ENCODE measurements around the gene SEC61A2.
A peak's percentile ranks its signal among the peaks of the same experiment; 100 is the strongest.

The SEC61A2 gene

DNA sequence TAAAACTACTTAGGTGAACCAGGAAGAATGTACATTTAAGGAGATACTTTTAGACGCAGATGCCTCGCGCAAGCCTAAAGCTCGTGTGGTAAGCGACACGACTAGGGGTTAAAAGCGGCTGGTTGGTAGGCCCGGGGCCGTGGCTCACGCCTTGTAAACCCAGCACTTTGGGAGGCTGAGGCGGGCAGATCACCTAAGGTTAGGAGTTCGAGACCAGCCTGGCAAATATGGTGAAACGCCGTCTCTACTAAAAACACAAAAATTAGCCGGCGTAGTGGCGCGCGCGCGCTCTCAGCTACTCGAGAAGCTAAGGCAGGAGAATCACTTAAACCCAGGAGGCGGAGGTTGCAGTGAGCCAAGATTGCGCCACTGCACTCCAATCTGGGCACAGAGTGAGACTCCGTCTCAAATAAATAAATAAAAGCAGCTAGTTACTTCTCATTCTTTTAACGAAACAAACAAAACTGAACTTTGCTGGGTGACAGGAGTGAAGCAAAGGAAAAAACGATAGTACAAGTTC, 65.3 kb downstream of the SEC61A2 start:
- Histone ChIP-seq H3K4me2 (ENCODE audit: low read depth, low read length, poor library complexity, severe bottlenecking) (peak overlapping the region; percentile 83), H3K36me3 (ENCODE audit: insufficient read depth, low read length) (peaks cover 7% of the 10 kb centered on the region; the same call in 1 of the 2 replicates), H3K9me3 (ENCODE audit: insufficient read depth, low read depth, low read length) (no peaks in the 10 kb centered on the region), H3K9ac (ENCODE audit: low read depth, low read length, poor library complexity, severe bottlenecking) (peak overlapping the region; percentile 87), H3K79me2 (ENCODE audit: insufficient read depth, low read length) (peaks cover 91% of the 10 kb centered on the region), H4K20me1 (ENCODE audit: insufficient read depth, low read length, poor library complexity, severe bottlenecking) (peaks cover 23% of the 10 kb centered on the region), H3K9me2 (replicated peaks; ENCODE audit: low read depth, low read length) (no peaks in the 10 kb centered on the region), H3F3A (ENCODE audit: low read depth) (no peaks in the 10 kb centered on the region), H2AFZ (ENCODE audit: low read length) (peak overlapping the region; percentile 96; the same call in 1 of the 2 replicates), H3K4me3 (ENCODE audit: low read length, poor library complexity, severe bottlenecking) (peak overlapping the region; percentile 91), H3K4me1 (ENCODE audit: insufficient read depth, low read length, poor library complexity, severe bottlenecking) (peaks cover 38% of the 10 kb centered on the region), H3K27me3 (ENCODE audit: insufficient read depth, low read length, poor library complexity, severe bottlenecking) (no peaks in the 10 kb centered on the region)
- TF ChIP-seq EZH2phosphoT487 (IDR thresholded peaks at IDR 0.05; ENCODE audit: borderline replicate concordance) (no peak), CTCF (conservative IDR thresholded peaks at IDR 0.05; ENCODE audit: low read length) (no peak)

GRCh38 chr10:12195281-12195602, 65.8 kb downstream of the SEC61A2 start:
- no peaks in the 10 kb centered on the region for H3K27me3 ChIP-seq (ENCODE audit: insufficient read depth, low read length, poor library complexity, severe bottlenecking)
- H2AFZ ChIP-seq (ENCODE audit: low read length): peak overlapping the region; percentile 96
- no peaks in the 10 kb centered on the region for H3K9me3 ChIP-seq (ENCODE audit: insufficient read depth, low read depth, low read length)
- no peaks in the 10 kb centered on the region for H3K9me2 ChIP-seq (replicated peaks; ENCODE audit: low read depth, low read length)
- H3K36me3 ChIP-seq (ENCODE audit: insufficient read depth, low read length): peaks cover 7% of the 10 kb centered on the region; the same call in 1 of the 2 replicates
- H3K9ac ChIP-seq (ENCODE audit: low read depth, low read length, poor library complexity, severe bottlenecking): peak overlapping the region; percentile 87
- peaks cover 38% of the 10 kb centered on the region for H3K4me1 ChIP-seq (ENCODE audit: insufficient read depth, low read length, poor library complexity, severe bottlenecking)
- TF ChIP-seq EZH2phosphoT487 (IDR thresholded peaks at IDR 0.05; ENCODE audit: borderline replicate concordance): no peak
- no peak for TF ChIP-seq CTCF (conservative IDR thresholded peaks at IDR 0.05; ENCODE audit: low read length)
- H4K20me1 ChIP-seq (ENCODE audit: insufficient read depth, low read length, poor library complexity, severe bottlenecking): peaks cover 23% of the 10 kb centered on the region
- H3F3A ChIP-seq (ENCODE audit: low read depth): no peaks in the 10 kb centered on the region
- peaks cover 88% of the 10 kb centered on the region for H3K79me2 ChIP-seq (ENCODE audit: insufficient read depth, low read length)
- H3K4me2 ChIP-seq (ENCODE audit: low read depth, low read length, poor library complexity, severe bottlenecking): peak overlapping the region; percentile 83
- H3K4me3 ChIP-seq (ENCODE audit: low read length, poor library complexity, severe bottlenecking): peak overlapping the region; percentile 91

DNA sequence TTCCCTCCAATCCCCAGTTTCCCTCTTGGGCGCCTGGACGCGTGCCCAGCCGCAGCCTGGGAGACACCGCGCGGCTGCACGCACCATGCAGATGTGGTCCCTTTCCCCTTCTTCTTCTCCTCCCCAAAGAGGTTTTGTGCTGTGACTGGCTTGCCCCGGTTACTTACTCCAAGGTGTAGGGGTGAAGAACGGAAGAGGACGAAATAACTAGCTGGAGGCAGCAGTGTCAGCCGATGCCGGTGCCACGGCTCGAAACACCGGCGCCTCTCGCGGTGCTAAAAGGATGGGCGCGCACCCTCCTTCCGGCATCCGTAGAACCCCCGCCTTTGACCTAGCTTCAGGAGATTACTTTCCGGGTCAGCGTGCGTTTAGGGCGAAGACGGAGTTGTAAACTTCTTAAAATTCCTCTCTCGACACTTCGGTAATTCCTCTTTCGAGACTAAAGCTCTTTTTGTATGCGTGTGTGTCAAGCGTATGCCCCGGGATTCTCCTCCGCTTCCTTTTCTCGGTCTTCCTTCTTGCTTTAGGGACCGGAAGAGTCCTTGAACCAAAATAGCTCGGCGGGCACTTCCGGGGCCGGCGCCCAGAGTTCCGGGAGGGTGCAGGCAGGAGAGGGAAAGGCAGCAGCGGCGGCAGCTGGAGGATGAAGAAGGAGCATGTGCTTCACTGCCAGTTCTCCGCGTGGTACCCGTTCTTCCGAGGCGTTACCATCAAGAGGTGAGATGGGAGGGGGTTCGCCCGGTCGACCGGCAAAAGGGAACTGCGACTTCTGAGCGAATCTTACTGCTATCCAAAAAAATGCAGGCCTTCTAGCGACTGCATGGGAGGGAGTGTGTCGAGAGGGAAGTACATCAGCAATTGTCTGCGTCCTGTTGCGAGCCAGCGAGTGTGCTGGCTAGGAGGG, 66.4 kb downstream of the SEC61A2 start, which contains the start of the genes CDC123 and NUDT5:
CDC123 (plus strand) TSS at position 586 of the 904 bp plus-strand sequence; CDS start at position 644, 58 bp downstream.
NUDT5 (minus strand) TSS at position 289 of the 904 bp plus-strand sequence. CDS start 9,600 bp downstream, outside the sequence.
- peak within 1 kb of the TSS; percentile 91 for H3K4me3 ChIP-seq (ENCODE audit: low read length, poor library complexity, severe bottlenecking)
- H3K79me2 ChIP-seq (ENCODE audit: insufficient read depth, low read length): peaks cover 87% of the 10 kb centered on the region
- peak; percentile 19; the same call in 1 of the 2 replicates for TF ChIP-seq CTCF (conservative IDR thresholded peaks at IDR 0.05; ENCODE audit: low read length)
- TF ChIP-seq EZH2phosphoT487 (IDR thresholded peaks at IDR 0.05; ENCODE audit: borderline replicate concordance): no peak
- peak within 1 kb of the TSS; percentile 96 for H2AFZ ChIP-seq (ENCODE audit: low read length)
- H4K20me1 ChIP-seq (ENCODE audit: insufficient read depth, low read length, poor library complexity, severe bottlenecking): peaks cover 23% of the 10 kb centered on the region
- H3K9me2 ChIP-seq (replicated peaks; ENCODE audit: low read depth, low read length): no peaks in the 10 kb centered on the region
- H3F3A ChIP-seq (ENCODE audit: low read depth): no peaks in the 10 kb centered on the region
- peak within 1 kb of the TSS; percentile 88 for H3K4me2 ChIP-seq (ENCODE audit: low read depth, low read length, poor library complexity, severe bottlenecking)
- H3K36me3 ChIP-seq (ENCODE audit: insufficient read depth, low read length): peaks cover 9% of the 10 kb centered on the region
- H3K9me3 ChIP-seq (ENCODE audit: insufficient read depth, low read depth, low read length): no peaks in the 10 kb centered on the region
- peak within 1 kb of the TSS; percentile 87 for H3K9ac ChIP-seq (ENCODE audit: low read depth, low read length, poor library complexity, severe bottlenecking)
- H3K27me3 ChIP-seq (ENCODE audit: insufficient read depth, low read length, poor library complexity, severe bottlenecking): no peaks in the 10 kb centered on the region
- peaks cover 43% of the 10 kb centered on the region for H3K4me1 ChIP-seq (ENCODE audit: insufficient read depth, low read length, poor library complexity, severe bottlenecking)
